Peyer's patch (tissue), 4 donors: ENCODE measurements around the gene ELAPOR1.

Experiments
- POLR2A ChIP-seq, 2 donors: fragments of 450-650 bp; IDR thresholded peaks; one replicate each; pipeline ENCODE4 v1.5.1; 2017; ENCODE audit warnings: antibody characterized with exemption in 2 of 2, mild to moderate bottlenecking in 2 of 2, moderate library complexity in 2 of 2
- TF ChIP-seq, protein P1 (sequence below), 6 experiments: fragments of 450-650 bp in 4 of 6; fragments of 200-600 bp in 2 of 6; sonication (generic) in 1 of 6; IDR thresholded peaks; one replicate each; pipeline ENCODE4 v1.5.1; 2017 to 2019; ENCODE audit warnings: antibody characterized with exemption in 6 of 6, mild to moderate bottlenecking in 3 of 6, moderate library complexity in 1 of 6

DNA sequence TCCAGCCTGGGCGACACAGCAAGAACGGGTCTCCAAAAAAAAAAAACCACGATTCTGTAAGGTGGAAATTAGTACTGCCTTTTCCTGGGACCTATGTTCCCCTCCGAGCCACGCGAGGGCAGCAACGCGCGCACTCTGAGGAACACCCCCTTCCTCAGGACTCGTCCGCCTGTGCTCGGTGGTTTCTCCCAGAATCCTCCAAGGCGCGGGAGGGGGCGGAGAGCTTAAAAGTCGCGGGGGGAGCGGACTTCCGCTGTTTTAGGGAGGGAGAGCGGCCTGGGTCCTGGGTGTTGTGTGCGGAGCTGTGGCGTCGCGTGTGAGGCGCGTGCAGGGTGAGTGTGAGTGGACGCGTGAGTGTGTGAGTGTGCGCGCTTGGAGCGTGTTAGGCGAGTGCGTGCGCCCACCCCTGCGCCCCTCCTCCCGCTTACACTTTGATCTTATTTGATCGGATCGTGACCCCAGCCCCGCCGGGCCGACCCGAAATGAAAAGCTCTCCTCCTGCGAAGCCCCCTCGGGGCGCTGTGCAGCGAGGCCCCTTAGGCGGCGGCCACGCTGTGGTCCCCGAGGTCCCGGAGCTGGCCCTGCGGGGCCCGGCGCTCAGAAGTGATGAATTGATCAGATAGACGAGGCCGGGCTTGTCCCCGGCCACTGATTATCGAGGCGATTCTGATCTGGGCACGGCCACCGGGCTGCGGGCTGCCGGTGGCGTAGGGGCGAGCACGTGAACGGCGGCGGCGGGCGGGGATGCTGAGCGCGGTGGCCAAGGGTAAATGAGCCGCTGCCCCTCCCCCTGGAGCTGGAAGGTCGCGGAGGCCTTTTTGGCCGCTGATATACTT is 13.8 kb upstream of the ELAPOR1 start:
- TF ChIP-seq, protein P1, sequence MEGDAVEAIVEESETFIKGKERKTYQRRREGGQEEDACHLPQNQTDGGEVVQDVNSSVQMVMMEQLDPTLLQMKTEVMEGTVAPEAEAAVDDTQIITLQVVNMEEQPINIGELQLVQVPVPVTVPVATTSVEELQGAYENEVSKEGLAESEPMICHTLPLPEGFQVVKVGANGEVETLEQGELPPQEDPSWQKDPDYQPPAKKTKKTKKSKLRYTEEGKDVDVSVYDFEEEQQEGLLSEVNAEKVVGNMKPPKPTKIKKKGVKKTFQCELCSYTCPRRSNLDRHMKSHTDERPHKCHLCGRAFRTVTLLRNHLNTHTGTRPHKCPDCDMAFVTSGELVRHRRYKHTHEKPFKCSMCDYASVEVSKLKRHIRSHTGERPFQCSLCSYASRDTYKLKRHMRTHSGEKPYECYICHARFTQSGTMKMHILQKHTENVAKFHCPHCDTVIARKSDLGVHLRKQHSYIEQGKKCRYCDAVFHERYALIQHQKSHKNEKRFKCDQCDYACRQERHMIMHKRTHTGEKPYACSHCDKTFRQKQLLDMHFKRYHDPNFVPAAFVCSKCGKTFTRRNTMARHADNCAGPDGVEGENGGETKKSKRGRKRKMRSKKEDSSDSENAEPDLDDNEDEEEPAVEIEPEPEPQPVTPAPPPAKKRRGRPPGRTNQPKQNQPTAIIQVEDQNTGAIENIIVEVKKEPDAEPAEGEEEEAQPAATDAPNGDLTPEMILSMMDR (IDR thresholded peaks at IDR 0.05), result peak; percentile 82 to 95 (median 92)
- peak; percentile 95 to 97 for TF ChIP-seq POLR2A (IDR thresholded peaks at IDR 0.05)
